Hypothalamus (tissue), 51 donors: ENCODE results near the gene RHBDD2.
"Not testable (repeated sequence)": the region's sequence is repeated elsewhere in the genome, so short reads cannot be mapped to it uniquely, and the experiment has no call there.

Experiments
- DNase-seq, 51 donors: peaks; one replicate each; lab custom pipeline; 2025; lab: John Stamatoyannopoulos, UW

RHBDD2 gene

GRCh38 chr7:75888464-75889222, 9.8 kb downstream of the RHBDD2 start:
- peak in 48 of 51 donors; percentile 7 to 81 (median 51) for DNase-seq

GRCh38 chr7:75889223-75889825, 10.5 kb downstream of the RHBDD2 start:
- peak in 1 of 51 donors; percentile 7 for DNase-seq

- no peak for DNase-seq
Observed at GRCh38 chr7:75889826-75890225, 11.0 kb downstream of the RHBDD2 start.

GRCh38 chr7:75891237-75891636, 12.4 kb downstream of the RHBDD2 start:
- peak in 1 of 51 donors; percentile 11 for DNase-seq

GRCh38 chr7:75891815-75892411, 13.1 kb downstream of the RHBDD2 start:
- no peak for DNase-seq

- DNase-seq = no peak
Observed at GRCh38 chr7:75892634-75893272, 13.9 kb downstream of the RHBDD2 start.

GRCh38 chr7:75896803-75897327, 18.0 kb downstream of the RHBDD2 start:
- no peak for DNase-seq

GRCh38 chr7:75900617-75901315, 21.9 kb downstream of the RHBDD2 start:
- DNase-seq = no peak

GRCh38 chr7:75905785-75906604, 27.2 kb downstream of the RHBDD2 start:
- DNase-seq = peak in 48 of 51 donors; percentile 6 to 88 (median 58)

- no peak for DNase-seq
Observed at GRCh38 chr7:75906991-75907667, 28.3 kb downstream of the RHBDD2 start.

GRCh38 chr7:75907668-75908039, 28.8 kb downstream of the RHBDD2 start:
- DNase-seq = not testable (repeated sequence)

- DNase-seq = no peak
Observed at GRCh38 chr7:75909521-75910132, 30.8 kb downstream of the RHBDD2 start.

- DNase-seq = not testable (repeated sequence)
Observed at GRCh38 chr7:75911186-75911585, 32.4 kb downstream of the RHBDD2 start.

GRCh38 chr7:75913437-75913836, 34.6 kb downstream of the RHBDD2 start:
- no peak for DNase-seq

- DNase-seq = peak in 2 of 51 donors; percentile 12 to 33
Observed at GRCh38 chr7:75914169-75914654, 35.4 kb downstream of the RHBDD2 start.

- DNase-seq = peak; percentile 65 to 99 (median 95)
Observed at GRCh38 chr7:75914655-75915415, 36.0 kb downstream of the RHBDD2 start, which contains the start of gene POR. Gene POR, plus strand, starts transcription at chr7:75915155. Its CDS starts 38,847 bp downstream, at chr7:75954002.

GRCh38 chr7:75915416-75916156, 36.8 kb downstream of the RHBDD2 start:
- peak in 22 of 51 donors; percentile 1 to 69 (median 20) for DNase-seq
